ENCODE results near the gene AHDC1. TPM values are rescaled to one million over a fixed set of nuclear protein-coding genes. Genes with fewer than 3 reads are reported as not detected.
"Not testable (repeated sequence)": the region's sequence is repeated elsewhere in the genome, so short reads cannot be mapped to it uniquely, and the experiment has no call there.

Gene AHDC1, protein sequence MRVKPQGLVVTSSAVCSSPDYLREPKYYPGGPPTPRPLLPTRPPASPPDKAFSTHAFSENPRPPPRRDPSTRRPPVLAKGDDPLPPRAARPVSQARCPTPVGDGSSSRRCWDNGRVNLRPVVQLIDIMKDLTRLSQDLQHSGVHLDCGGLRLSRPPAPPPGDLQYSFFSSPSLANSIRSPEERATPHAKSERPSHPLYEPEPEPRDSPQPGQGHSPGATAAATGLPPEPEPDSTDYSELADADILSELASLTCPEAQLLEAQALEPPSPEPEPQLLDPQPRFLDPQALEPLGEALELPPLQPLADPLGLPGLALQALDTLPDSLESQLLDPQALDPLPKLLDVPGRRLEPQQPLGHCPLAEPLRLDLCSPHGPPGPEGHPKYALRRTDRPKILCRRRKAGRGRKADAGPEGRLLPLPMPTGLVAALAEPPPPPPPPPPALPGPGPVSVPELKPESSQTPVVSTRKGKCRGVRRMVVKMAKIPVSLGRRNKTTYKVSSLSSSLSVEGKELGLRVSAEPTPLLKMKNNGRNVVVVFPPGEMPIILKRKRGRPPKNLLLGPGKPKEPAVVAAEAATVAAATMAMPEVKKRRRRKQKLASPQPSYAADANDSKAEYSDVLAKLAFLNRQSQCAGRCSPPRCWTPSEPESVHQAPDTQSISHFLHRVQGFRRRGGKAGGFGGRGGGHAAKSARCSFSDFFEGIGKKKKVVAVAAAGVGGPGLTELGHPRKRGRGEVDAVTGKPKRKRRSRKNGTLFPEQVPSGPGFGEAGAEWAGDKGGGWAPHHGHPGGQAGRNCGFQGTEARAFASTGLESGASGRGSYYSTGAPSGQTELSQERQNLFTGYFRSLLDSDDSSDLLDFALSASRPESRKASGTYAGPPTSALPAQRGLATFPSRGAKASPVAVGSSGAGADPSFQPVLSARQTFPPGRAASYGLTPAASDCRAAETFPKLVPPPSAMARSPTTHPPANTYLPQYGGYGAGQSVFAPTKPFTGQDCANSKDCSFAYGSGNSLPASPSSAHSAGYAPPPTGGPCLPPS (N-terminal part only)
- 100 to 1,000 TPM in 1 of 10 donors, 10 to 100 TPM in 9; 55.7 to 104 (median 78.7) TPM for polyA plus RNA-seq (ENCODE audit: insufficient read length in 10 of 10)
- long read RNA-seq, donor 1, partial matches to known transcripts, result 22 of 22 reads
- long read RNA-seq, donor 1, other reads (novel, unspliced or antisense), result 0 of 22 reads
- long read RNA-seq, donor 2, partial matches to known transcripts, result 27 of 28 reads
- long read RNA-seq, donor 2, other reads (novel, unspliced or antisense), result 0 of 28 reads
- long read RNA-seq, donor 3, result 0 reads
- long read RNA-seq, donor 4, partial matches to known transcripts, result 17 of 18 reads
- long read RNA-seq, donor 4, other reads (novel, unspliced or antisense), result 0 of 18 reads
- long read RNA-seq, donor 5, partial matches to known transcripts, result 43 of 44 reads
- long read RNA-seq, donor 5, other reads (novel, unspliced or antisense), result 0 of 44 reads
- long read RNA-seq, donor 6, partial matches to known transcripts, result 48 of 48 reads
- long read RNA-seq, donor 6, other reads (novel, unspliced or antisense), result 0 of 48 reads
- long read RNA-seq, donor 7, partial matches to known transcripts, result 19 of 19 reads
- long read RNA-seq, donor 7, other reads (novel, unspliced or antisense), result 0 of 19 reads
- long read RNA-seq, donor 8, partial matches to known transcripts, result 11 of 11 reads
- long read RNA-seq, donor 8, other reads (novel, unspliced or antisense), result 0 of 11 reads
- long read RNA-seq, donor 9, partial matches to known transcripts, result 9 of 9 reads
- long read RNA-seq, donor 9, other reads (novel, unspliced or antisense), result 0 of 9 reads

DNA sequence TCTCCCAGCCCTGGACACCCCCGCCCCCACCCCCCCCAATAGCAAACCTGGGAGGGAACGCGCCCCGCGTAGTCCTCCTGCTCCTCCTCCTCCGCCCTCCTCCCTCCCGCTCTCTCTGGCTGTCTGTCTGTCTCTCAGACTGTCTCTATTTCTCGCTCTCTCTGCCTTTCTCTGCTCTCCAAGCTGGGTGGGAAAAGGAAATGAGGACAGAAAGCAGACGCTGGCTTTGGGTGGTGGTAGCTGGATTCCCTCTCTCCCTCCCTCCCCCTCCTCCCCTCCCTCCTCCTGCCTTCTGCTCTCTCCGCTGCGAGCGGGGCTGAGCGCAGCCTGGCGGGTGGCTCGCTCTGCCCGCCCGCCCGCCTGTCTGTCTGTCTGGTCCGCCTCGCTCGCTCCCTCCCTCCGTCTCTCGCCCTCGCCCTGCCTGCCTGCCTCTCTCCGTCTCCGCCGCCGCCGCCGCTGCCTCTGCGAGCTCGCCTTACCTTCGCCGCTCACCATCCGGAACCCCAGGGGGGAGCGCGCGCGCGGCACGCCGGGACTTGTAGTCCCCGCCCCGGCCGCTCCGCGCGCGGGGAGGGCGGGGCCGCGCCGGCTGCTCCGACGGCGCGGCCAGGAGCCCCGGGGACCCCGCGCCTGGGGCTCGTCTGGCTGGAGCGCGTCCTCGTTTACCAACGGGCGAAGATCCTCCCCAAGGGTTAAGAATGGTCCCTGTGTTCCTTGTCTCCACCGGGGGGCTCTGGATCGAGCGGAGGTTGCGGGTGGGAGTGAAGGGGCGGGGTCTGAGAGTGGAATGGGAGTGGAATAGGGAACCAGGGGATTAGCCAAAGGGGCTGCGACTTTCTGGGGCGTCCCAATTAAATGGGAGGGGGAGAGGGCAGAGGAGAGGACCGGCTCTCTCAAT, at the start of gene AHDC1:
AHDC1 (minus strand) TSS at position 464 of the 898 bp plus-strand sequence. CDS start 52,029 bp downstream, outside the sequence.
- DNase-seq, result peak; percentile 90 to 99 (median 93)

DNA sequence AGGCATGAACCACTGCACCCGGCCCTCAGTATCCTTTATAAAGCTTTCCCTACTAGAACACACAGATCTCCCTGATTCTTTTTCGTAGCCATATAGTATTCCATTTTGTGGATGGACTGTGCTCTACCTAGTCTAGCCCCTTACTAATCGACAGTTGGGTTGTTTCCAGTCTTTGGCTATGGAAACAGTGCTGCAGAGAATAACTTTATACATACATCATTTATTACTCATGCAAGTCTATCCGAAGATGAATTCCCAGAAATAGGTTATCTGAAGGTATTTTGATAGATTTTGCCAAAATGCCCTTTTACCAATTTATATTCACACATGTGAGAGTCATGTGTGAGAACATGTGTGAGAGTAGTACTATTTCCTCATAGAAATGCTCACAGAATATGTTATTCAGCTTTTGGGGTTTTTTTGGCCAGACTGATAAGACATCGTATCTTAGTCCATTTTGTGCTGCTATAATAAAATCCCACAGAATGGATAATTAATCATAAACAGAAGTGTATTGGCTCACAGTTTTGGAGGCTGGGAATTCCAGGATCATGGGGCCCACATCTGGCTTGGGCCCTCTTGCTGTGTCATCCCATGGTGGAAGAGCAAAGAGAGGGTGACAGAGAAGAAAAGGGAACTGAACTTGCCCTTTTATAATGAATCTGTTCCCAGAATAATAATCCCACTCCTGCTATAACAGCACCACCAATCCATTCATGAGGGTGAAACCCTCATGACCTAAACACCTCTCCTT, 48.3 kb upstream of the AHDC1 start:
- DNase-seq, result no peak

DNA sequence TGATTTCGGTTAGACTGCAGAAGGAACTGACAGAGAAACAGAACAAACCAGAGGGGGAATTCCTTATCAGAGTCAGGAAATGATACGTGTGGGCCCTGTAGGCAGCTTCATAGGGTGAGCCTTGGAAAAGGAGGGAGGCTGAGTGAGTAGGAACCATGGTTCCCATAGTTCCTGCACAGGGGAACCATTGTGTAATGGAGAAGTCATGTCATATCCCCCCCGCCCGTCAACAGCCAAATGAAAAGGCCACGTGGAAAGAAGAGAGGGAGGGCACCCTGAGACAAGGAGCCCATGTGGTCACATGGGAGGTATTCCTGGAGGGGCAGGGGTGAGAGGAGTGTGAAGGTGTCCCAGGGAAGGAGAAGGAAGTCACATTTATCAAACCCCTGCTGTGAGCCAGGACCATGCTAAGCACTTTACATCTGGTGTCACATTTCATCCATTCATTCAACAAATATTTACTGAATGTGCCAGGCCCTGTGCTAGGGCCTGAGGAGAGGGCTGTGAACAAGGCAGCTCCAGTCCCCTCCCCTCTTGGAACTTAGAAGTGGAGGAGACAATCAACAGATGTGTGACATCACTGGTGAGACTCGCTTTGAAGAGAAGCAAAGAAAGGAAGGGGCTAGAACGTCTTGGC, 46.7 kb upstream of the AHDC1 start:
- peak; percentile 63 to 71 (median 69) for DNase-seq

DNA sequence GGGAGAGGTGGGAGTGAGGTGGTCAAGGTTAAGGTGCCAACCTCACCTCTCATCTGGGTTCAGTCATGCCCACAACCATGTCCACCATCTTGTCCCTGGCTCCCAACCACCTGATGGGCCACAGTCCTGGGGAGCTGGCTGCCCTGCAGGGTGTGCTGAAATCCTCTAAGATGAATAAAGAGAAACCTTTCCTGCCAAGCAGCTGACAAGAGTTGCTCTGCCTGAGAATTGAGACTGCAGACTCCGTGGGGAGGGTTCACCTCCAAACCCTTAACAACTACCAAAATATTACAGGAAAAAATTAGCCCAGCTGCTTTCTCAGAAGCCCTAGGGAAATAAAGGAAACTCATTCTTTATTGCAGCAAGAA, 46.2 kb upstream of the AHDC1 start:
- DNase-seq, result no peak

DNA sequence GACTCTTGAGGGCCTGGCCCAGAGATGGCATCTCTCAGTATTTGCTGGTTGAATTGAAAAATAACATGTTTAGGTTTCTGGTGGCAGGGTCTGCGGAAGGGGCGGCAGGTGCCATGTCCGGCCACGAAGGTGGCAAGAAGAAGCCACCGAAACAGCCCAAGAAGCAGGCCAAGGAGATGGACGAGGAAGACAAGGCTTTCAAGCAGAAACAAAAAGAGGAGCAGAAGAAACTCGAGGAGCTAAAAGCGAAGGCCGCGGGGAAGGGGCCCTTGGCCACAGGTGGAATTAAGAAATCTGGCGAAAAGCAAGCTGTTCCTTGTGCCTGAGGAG, 45.3 kb upstream of the AHDC1 start:
- DNase-seq, result no peak

DNA sequence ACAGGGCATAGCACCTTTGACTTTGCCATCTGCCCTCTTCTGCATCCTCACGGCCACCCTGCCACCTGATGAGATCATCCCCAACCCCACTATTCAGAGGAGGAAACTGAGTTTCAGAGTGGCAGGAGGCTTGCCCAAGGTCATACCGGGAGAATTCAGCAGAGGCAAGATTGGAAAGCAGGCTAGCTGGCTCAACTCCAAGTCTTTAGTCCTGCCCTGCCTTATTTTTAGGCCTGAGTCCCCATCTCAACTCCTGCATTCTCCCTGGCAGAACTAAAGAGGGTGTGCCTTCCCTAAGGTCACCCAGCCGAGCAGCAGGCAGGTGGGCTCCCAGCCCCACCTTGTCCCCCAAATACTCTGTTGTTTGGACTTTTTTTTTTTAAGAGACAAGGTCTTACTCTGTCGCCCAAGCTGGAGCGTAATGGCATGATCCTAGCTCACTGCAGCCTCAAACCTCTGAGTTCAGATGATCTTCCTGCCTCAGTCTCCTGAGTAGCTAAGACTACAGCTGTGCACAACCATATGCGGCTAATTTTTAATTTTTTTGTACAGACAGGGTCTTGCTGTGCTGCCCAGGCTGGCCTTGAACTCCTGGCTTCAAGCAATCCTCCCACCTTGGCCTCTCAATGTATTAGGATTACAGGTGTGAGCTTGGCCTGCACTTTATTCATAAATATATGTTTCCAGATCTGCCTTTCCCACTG, 44.8 kb upstream of the AHDC1 start:
- DNase-seq, result no peak

DNA sequence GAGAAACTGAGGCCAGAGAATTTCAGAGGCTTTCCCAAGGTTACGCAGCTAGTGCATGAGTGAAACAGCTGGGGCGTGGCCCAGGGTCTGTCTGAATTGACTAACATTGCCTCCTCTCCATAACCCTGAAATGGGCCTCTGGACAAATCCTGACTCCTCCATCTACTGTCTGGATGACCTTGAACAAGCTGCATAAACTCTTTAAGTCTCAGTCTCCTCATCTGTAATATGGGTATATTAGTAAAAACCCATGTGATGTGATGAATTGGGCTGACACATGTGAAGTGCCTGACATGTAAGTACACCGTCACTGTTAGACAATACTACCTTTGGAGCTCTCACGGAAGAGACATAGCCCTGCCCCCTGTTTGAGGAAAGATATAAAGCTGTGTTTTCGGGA, 43.4 kb upstream of the AHDC1 start:
- DNase-seq, result no peak

DNA sequence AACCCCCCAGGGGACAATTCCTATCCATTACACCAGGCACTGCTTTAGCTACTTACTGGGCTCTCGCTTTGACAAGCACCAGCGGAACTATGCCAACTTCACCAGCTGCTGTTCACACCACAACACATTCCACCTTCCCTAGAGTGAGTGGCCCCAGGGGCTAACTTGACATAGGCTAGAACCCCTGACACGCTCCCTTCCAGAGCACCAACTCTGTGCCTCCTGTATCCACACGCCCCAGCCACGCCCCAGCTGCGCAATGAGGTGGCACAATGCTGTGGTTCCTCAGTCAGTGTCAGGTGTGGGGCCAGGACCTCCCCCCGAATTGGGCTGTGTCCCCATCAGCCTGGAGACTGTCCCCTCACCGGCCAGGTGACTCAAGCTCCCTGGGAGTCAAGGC, 42.7 kb upstream of the AHDC1 start:
- DNase-seq, result no peak

DNA sequence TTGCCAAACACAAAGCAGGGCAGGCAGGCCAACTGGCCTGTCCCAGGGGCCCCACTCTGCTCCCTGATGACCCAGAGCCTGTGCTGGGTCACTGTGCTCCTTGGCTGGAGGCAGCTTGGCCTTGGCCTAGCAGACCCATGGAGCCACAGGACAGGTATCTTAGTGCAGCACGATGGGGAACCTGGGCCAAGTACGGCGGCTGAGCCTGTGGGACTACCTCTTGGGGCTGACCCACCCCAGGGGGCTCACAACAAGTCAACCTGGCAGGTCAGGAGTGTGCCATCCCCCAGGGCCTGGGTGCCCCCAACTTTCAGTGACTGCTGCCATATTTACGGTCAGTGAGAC, 41.1 kb upstream of the AHDC1 start:
- no peak for DNase-seq

DNA sequence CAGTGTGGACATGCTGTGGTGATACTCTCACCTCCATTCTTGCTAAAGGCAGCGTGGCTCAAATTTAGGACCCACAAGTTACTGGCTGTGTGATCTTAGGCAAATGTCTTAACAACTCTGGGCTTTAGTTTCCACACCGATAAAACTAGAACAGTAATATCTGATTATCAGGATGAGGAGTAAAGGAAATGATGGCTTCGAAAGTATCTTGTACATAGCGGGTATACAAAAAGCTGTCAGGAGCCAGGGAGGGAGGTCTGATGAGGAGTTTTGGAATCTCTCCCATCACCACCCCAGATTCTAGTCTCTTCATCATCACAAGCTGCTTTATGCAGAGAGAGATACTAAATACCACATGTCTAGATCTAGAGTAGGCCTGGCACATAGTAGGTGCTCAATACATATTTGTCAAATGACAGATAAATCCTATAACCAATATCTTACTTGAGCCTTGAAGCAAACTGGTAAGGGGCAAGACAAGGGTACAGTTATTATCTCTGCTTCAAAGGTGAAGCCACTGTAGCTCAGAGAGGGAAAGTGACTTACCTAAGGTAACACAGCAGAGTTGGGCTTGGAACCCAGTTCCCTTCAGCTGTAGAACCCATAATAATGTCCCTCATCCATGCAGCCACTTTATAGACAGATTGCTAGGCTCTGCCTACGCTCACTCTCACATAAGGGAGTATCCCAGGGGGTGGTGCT, 40.6 kb upstream of the AHDC1 start:
- DNase-seq, result no peak

DNA sequence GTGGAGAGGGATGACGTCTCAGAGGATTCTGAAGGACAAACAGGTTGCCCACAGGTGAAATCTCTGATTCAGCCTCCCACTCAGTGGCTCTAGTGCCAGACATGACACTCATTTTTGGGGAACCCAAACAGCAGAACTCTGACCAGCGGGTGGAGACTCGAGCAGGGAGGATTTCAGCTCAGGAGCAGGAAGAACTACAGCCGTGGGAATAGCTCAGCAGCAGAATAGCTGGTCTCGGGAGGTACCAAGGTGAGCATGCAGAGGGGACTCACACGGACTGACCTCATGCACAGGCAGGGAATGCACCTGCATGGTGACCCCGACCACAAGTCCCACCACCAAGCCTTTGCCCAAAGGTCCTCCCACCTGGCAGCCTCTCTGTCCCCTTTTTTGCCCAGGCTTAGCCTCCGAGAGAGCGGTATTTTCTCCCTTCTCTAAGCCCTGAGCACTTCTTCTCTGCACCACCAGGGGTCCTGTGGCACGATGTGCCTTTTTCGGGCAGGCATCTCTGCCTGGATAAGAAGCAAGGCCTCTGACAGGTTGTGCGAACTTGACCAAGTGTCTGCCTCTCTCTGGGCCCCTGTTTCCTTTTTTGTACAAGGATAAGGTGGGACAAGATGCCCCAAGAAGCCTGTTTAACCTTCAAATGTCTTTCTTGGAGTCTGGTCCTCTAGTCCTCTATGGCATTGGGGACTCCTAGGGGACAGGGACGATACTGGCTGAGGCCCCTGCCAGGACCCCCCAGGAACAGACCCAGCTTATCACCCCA, 39.8 kb upstream of the AHDC1 start:
- DNase-seq, result peak in 1 of 3 donors; percentile 51

DNA sequence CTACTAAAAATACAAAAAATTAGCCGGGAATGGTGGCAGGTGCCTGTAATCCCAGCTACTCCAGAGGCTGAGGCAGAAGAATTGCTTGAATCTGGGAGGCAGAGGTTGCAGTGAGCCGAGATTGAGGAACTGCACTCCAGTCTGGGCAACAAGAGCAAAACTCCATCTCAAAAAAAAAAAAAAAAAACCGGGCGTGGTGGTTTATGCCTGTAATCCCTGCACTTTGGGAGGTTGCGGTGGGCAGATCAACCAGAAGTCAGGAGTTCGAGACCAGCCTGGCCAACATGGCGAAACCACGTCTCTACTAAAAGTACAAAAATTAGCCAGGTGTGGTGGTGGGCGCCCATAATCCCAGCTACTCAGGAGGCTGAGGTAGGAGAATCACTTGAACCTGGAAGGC, 36.6 kb upstream of the AHDC1 start:
- DNase-seq, result not testable (repeated sequence)

DNA sequence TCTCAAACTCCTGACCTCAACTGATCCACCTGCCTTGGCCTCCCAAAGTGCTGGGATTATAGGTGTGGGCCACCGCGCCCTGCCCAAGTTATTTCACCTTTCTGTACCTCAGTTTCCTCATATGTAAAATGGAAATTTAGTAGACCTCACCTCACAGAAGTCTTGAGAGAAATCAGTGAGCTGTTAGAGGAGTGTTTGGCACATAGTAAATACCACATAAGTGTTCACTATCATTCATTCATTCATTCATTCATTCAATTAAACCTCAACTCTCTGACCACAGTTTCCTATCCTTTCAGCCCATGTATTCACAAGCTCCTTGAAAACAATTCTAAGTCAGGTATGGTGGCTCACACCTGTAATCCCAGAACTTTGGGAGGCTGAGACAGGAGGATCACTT, 34.9 kb upstream of the AHDC1 start:
- DNase-seq, result no peak

DNA sequence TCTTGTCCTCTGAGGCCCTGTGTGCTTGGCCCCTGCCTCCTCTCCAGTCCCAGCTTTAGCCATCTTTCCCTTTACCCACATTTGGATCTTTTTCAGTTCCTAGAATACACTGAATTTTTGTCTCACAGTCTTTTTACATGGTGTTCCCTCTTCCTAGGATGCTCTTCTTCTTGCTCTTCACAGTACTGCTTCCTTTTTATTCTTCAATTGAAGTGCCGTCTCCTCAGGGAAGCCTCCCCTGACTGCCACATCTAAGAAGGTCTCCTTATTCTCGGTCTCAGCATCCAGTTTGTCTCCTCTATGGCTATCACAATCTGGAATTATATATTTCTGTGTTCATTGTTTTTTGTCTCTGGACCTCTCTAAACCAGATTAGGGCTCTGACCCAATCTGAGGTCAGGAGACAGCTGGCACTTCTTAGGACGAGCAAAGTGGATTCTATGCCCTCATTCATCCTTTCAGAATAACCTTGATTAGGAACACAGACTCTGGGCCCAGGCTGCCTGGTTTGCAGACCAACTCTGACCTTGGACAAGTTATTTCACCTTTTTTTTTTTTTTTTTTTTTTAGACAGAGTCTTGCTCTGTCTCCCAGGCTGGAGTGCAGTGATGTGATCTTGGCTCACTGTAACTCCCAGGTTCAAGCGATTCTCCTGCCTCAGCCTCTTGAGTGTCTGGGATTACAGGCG, 34.2 kb upstream of the AHDC1 start:
- DNase-seq, result no peak

DNA sequence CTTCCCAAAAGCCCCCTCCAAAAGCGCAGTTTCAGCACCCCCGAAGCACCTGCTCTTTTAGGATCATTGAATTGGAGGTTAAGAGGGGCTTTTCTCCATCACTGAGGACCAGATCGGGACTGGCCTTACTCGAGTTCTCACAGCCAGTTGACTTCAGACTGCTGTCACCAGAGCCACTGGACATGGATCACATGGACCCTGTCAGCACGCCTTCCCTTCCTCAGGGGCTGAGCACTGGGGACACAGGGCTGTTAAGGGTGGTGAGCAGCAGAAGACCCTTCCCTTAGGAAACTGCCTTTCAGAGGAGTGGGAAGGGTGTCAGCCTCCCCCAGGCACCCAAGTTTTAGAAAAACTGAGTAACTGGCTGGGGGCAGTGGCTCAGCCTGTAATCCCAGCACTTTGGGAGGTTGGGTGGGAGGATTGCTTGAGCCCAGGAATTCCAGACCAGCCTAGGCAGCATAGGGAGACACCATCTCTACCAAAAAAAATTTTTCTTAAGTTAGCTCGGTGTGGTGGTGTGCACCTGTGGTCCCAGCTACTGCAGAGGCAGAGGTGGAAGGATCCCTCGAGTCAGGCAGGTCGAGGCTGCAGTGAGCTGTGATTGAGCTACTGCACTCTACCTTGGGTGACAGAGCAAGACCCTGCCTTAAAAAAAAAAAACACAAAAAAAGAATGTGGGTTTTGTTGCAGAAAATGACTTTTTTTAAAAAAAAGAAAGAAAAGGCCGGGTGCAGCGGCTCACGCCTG, 31.6 kb upstream of the AHDC1 start:
- no peak for DNase-seq
